Pulmonary artery endothelial cell (primary cell): Measurements from ENCODE around the gene SET. TPM values are rescaled to one million over a fixed set of nuclear protein-coding genes. Genes with fewer than 3 reads are reported as not detected.
"Not testable (repeated sequence)": the region's sequence is repeated elsewhere in the genome, so short reads cannot be mapped to it uniquely, and the experiment has no call there.

Experiments
- DNase-seq: peaks from one replicate; pipeline ENCODE4 v3.0.0-alpha.2; 2011; ENCODE audit warnings: low read depth, low spot score
- total RNA-seq: library from RNA; depleted of rRNA; stranded (reverse); fragments of >200 nt; gene quantifications from 2 replicates; pipeline ENCODE4 v1.2.3, GENCODE V29; 2014

SET gene
- total RNA-seq, 1 donor from 2014 or later = 618 TPM

DNA sequence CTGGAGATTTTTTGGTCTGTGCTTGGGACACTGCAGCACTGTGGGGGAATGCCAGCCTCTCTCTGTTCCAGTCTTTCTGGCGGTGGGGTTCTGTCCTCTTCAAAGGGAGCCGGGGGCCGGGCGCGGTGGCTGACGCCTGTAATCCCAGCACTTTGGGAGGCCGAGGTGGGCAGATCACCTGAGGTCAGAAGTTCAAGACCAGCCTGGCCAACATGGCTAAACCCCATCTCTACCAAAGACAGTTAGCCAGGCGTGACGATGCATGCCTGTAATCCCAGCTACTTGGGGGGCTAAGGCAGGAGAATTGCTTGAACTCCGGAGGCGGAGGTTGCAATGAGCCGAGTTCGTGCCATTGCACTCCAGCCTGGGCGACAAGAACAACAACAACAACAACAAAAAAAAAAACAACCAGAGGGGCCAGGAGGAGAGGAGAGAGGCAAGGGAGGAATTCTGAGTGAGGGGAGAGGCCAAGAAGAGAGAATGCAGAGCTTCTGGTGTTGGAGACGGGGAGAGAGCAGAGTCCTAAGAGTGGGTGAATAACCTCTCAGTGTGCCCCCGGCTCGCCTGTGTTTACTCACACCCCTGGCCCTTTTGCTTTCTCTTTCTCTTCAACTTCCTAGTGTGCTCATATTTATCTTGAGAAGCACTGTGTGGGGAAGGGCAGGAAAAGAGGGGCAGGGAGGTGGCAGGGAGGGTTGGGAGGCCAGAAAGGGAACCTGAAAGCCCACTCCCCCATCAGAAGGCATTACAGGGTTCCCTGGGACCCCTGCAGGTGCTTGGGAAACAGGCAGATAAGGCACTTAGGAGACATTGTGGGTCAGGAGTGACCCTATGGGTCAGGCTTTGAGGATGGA is 3.2 kb upstream of the SET start:
- no peak for DNase-seq

DNA sequence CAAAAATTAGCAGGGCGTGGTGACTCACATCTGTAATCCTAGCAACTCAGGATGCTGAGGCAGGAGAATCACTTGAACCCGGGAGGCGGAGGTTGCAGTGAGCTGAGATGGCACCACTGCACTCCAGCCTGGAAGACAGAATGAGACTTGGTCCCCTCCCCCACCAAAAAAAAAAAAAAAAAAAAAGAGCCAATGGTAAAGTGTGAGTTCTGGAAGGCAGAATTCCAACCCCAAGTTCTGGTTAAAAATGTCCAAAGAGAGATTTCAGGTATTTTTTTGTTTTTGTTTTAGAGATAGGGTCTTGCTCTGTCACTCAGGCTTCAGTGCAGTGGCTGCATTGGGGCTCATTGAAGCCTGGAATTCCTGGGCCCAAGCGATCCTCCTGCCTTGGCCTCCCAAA is 1.6 kb upstream of the SET start:
- DNase-seq = no peak

DNA sequence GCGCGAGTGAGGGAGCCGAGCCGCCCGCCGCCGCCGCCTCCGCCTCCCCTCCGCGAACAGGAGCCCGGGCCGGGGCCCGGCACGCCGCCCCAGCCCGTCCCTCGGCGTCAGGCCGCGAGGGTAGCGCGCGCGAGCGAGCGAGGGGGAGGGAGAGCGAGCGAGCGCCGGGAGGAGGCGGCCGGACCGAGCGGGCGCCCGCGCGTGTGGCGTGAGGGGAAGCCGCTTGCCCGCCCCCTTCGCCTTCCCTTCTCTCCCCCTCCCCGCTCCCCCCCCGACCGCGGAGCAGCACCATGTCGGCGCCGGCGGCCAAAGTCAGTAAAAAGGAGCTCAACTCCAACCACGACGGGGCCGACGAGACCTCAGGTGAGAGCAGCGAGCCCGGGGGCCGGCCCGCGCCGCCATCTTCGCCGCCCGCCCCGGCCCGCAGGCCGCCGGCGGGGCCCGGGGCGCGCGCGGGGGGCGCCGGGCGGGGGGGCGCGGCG is 312 bp downstream of the SET start:
- no peak for DNase-seq

DNA sequence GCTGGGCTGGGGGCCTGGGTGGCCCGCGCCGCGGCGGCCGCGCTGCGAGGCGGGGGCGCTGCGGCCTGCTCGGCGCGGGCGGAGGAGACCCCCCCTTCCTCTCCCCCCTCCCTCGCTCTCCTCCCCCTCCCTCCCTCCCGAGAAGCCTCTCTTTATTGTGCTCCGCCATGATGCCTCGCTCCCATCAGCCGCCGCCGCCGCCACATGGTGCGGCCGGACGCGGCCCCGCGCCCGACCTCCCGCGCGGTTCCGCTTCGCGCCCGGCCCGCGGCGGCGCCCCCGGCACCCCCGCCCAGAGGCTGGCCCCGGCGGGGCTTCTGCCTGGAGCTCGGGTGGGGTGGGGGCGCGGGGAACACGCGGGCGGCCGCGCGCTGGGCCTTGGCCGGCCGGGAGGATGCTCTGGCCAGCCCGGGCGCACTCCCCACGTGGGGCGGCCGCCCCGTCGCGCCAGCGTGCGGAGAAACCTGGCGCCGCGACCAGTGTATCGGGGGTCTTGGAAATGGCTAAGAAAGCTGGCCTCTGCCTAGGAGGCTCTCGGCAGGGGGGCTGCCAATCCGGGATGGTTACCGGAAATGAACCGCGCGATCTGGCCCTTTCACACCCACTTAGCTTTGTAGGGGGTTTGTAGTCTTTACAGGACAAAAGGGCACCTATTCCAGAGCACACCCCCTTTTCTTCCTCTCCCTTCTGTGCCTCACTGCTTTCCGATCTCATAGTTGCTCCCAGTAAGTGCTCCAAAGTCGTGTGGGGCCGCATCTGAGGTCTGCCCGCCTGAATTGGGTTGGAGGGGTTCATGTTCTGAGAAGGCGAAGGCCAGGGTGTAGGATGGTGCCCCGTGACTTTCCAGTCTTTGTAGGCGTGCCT is 1.0 kb downstream of the SET start:
- DNase-seq = no peak

DNA sequence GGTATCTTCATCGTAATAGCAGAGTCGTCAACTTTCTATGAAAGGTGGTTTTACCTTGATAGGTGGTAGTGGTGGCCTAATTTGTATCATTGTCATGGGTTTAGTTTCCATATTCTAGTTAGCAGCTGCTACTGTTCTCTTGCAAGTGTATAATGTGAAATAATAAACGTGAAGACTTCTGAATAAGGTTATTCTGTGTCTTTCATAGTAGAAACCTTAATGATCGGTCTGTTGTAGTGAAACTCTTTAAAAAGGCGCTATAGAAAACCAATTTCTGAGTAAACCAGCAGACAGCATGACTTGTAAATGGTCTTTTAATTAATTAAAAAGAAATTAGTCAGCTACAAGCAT is 1.6 kb downstream of the SET start:
- no peak for DNase-seq

DNA sequence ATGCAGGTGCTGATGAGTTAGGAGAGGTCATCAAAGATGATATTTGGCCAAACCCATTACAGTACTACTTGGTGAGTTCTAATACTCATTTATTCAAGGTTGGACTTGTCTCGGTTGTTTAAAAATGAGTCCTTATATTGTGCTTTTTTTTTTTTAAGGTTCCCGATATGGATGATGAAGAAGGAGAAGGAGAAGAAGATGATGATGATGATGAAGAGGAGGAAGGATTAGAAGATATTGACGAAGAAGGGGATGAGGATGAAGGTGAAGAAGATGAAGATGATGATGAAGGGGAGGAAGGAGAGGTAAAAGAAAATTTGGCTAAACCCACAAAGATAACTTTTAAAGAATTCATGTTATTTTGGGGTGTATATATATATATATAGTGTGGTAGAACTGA is 4.7 kb downstream of the SET start:
- DNase-seq = not testable (repeated sequence)

DNA sequence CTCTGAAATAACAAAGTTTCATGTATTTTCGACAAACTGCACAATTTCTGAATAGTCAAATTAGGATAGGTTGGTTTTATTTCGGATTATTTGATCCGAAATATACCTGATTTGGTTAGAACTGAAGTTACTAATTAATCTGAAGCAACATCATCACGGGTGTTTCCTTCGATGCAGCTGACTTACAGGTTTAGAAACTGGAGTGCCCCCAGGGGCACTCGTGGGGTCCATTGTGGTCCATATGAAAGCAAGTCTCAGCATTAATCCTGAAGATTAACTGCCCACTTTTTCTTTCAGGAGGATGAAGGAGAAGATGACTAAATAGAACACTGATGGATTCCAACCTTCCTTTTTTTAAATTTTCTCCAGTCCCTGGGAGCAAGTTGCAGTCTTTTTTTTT is 5.3 kb downstream of the SET start:
- no peak for DNase-seq

DNA sequence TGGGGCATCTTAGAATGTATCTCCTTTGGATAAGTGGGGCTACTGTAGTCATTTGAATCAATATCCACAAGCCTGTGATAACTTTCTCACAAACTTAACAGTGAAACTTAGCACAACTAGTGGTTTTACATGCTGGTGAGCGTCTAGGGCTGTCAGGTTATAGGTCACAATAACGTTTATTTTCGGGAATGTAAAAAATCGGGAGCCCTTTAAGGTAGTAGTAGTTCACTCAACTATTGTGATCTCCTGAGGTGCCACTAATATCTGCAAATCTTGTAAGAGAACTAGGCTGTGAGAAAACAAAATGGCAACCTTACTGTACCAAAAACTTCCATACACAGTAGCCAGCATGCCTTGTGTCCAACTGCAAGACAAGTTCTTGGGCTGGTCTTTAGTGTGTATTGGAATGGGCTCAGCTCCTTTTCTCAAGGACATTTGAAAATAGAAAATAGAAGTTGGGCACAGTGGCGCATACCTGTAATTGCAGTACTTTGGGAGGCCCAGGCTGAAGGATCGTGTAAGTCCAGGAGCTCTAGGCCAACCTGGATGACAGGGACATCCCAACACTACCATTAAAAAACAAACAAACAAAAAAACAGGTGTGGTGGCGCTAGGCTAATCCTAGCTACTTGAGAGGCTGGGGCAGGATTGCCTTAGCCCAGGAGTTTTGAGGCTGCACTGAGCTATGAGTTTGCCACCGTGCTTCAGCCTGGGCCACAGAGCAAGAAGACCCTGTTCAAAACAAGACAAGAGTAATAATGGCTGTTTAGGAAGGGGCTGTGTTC is 8.1 kb downstream of the SET start:
- DNase-seq = no peak

DNA sequence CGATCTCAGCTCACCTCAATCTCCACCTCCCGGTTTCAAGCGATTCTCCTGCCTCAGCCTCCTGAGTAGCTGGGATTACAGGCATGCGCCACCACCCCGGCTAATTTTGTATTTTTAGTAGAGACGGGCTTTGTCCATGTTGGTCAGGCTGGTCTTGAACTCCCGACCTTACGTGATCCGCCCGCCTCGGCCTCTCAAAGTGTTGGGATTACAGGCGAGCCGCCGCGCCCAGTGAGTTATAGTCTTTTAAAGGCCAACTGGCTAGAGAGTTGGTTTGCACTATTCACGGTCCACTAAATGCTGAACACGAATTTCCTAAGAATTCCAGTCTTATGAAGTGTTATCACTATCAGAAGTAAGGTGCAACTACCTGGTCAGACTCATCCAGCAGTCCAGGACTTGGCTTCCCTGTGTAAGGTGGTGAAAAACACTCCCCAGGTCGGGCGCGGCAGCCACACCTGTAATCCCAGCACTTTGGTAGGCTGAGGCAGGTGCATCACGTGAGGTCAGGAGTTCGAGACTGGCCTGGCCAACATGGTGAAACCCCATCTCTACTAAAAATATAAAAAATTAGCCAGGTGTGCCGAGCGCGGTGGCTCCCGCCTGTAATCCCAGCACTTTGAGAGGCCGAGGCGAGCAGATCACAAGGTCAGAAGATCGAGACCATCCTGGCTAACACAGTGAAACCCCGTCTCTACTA is 10.2 kb downstream of the SET start:
- DNase-seq = not testable (repeated sequence)

DNA sequence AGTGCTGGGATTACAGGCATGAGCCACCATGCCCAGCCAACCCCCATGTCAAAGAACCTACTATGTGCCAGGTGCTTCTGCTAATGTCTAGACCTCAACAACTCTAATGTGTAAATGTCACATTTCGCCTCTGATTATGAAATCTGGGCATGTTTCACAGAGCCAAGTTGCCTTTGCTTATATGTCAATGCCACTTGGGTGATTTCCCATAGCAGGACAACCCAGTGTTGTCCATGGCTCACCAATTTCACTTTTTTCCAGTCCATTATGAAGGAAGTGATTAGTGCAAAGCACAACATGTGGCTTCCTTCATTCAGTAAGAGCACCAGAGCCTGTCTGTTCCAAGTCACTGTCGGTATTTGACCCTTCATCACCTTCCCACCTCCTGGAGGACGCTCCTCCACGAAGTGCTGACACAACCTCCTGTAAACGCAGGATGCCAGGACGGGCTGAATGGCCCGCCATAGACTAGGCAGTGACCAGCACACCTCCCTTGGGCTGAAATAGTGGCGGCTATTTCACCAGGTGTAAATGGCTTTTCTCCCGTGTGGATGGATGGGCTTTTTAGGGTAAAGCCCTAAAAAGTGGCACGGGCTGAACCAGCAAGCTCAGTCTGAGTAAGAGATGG is 12.3 kb downstream of the SET start:
- DNase-seq = no peak

DNA sequence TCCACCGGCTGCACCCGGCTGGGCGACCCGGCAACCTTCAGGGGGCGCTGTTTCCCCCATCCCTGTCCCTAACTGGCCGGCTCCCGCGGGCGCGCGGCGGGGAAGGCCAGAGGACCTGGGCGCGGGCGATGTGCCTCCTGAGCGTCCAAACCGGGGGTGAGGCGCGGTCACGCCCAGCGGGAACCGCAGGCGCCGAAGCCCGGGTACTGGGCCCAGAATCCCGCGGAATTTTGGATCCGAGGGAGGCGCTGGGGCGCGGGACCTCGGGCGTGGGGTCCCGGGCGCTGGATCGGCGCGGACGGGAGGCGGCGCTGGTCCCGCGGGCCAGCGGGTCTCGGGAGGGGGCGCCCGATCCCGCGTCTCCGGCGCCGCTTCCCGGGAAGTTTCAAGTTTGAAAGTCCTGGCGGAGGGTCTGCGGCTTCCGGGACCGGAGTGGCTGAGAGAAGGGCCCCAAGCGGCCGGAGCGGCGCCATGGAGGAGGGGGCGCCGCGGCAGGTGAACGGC is 13.5 kb downstream of the SET start, which contains the start of gene PKN3:
TSS of gene PKN3 (plus strand) at position 59 of the 504 bp plus-strand sequence. CDS start at position 472, 413 bp downstream.
- DNase-seq = no peak

DNA sequence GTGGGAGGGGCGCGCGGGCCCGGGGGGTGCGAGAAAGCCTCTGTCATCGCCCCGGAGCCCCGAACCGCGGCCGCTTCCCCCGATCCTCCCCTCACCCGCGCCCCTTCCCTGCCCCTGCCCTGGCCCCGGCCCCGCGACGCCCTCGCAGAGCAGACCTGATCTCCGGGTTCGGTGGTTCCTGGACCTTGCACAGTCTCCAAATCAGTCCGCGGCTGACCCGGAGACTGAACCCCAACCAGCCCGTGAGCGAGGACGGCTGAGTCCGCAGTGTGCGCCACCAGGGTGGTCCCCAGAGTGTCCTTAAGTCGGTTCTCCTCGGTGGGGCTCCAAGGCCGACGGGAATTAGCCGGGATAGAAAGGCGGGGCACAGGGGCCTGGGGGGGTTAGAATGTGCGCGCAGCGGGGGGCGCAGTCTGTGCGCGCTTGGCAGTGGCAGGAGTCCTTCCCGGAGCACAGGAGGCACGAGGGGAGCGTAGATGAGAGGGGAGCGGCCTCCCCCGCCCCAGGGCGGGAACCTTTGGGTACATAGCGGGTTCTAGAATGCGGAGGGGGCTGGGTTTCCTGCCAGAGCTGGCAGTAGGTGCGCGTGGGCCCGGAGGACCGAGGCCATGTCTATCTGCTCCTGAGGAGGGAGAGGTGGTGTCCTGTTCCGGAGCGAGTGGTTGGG is 14.1 kb downstream of the SET start:
- DNase-seq = no peak

DNA sequence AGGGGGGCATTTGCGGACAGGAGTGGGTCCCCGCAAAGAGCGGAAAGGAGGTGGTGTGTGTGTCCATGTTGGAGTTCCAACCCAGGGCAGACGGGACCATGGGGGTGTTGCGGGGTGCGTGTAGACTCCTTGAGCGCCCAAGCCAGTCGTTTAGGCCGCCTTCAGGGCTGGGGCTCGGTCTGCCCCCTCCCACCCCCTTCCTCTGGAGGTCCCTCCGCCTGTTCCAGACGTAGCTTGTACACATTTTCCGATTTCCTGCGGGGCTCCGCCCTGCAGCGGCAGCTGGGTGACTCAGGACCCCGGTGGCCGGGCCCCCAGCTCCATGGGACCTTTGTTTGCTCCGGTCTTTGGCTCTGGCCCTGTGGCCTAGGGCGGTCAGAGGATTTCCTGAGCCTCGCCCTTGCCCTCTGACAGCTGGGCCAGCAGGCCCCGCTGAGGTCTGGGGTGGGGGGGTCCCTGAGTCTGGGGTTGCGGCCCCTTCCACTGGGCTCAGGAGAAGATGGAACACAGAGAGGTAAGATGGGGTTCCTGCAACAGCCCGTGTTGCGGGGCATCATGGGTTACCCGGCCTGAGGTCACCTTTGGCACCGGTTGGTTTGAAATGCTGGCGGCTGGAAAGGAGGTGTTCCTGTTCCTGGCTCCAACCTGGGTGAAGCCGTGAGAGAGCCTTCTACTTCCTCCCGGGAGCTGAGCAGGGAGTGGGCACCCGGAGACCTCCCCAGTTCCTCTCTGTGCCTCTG is 14.8 kb downstream of the SET start:
- DNase-seq = no peak

DNA sequence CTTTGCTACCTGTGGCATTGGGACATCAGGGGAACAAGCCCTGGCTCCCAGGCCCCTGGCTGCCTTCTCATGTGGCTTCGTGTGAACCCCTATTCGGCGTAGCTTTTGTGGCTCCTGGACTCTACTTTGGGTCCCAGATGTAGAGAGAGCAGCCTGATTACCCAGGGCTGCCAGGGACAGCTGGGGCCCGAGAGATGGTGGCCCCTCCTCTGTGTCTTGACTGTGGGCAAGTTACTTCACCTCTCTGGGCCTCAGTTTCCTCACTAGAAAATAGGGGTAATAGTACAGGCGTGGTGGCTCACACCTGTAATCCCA is 15.3 kb downstream of the SET start:
- DNase-seq = no peak

DNA sequence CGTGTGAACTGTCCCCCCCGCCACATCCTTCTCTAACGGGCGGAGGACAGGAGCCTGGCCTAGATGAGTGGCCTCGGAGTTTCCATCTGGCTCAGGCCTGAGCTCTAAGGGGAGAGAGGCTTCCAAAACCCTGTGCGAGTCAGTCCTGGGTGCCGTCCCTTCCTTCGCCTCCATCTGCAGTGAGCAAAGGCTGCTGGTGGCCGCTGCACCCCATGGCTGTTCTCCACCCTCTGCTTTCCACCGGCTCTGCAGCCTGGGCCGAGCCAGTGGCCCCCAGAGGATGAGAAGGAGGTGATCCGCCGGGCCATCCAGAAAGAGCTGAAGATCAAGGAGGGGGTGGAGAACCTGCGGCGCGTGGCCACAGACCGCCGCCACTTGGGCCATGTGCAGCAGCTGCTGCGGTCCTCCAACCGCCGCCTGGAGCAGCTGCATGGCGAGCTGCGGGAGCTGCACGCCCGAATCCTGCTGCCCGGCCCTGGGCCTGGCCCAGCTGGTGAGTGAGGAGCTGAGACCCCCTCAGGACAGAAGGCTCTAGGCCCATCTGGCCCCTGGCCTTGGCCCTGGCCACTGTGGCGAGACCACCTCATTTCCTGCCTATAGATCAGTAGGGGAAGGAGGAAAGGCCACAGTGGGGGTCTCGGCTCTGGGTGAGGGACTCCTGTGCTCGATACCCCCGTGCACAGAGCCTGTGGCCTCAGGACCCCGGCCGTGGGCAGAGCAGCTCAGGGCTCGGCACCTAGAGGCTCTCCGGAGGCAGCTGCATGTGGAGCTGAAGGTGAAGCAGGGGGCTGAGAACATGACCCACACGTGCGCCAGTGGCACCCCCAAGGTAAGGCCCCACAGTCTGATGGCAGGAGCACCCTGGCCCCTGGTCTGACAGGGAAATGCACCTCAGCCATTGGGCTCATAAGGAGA is 16.3 kb downstream of the SET start:
- DNase-seq = no peak

DNA sequence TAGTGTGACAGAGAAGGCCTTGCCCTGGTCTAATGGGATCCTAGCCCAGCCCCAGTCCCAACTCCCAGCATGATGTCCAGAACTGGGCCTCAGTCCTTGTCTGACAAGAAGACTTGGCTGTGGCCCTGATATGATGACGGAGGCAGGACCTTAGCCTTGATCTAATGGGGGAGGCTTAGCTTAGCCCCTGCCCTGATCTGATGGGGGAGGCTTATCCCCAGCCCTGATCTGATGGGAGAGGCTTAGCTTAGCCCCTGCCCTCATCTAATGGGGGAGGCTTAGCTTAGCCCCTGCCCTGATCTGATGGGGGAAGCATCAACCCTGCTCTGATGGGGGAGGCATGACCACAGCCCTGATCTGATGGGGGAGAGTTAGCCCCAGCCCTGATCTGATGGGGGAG is 17.0 kb downstream of the SET start:
- DNase-seq = no peak

DNA sequence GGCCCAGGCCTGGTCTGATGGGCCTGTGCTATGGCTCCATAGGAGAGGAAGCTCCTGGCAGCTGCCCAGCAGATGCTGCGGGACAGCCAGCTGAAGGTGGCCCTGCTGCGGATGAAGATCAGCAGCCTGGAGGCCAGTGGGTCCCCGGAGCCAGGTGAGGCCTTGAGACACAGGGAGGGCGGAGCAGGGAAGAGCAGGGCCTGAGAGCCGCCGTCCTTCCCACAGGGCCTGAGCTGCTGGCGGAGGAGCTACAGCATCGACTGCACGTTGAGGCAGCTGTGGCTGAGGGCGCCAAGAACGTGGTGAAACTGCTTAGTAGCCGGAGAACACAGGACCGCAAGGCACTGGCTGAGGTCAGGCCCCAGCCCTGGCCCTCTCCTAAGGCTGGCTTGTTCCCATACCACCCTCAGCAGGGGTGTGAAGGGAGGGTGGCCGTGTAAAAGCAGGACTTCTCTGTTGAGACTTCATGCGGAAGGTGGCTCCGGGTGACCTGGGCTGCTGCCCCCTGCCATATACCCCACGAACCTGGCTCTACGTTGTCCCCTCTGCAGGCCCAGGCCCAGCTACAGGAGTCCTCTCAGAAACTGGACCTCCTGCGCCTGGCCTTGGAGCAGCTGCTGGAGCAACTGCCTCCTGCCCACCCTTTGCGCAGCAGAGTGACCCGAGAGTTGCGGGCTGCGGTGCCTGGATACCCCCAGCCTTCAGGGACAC is 17.8 kb downstream of the SET start:
- DNase-seq = no peak

DNA sequence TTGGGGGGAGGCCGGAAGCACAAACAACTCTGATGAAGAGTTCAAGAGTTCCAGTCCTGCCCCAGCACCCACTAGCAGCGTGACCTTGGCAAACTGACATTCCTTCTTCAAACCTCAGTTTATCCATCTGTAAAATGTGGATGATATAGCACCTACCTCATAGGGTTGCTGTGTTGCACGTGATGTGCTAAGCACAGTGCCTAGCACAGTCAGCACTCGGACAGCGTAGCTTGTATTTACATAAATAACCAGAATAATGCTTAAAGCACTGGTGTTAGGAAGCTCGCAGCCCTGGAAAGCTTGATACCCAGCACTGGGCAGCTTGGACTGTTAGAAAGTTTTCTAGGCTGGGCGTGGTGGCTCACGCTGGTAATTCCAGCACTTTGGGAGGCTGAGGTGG is 18.4 kb downstream of the SET start:
- no peak for DNase-seq
